Heart right ventricle (tissue), 16 donors: ENCODE results near the gene UBE2E1. TPM values are rescaled to one million over a fixed set of nuclear protein-coding genes. Genes with fewer than 3 reads are reported as not detected.

Experiments used
- ATAC-seq, 8 donors: fragments of 200-7000 bp; cut with Tn5 transposase; one replicate each; pipeline ENCODE4 v1.9.1; 2020; ENCODE audit warnings: mild to moderate bottlenecking in 8 of 8, moderate library complexity in 8 of 8, moderate number of reproducible peaks in 1 of 8
- DNase-seq, 2 donors: peaks; one replicate each; pipeline ENCODE4 v3.0.0-alpha.2; 2020
- H3K27ac ChIP-seq, 10 donors: fragments of 200-600 bp; sonication (generic) in 2 of 10; one replicate each; pipeline versions ENCODE4 v1.5.0 to v1.8.0; 2020 to 2022; ENCODE audit warnings: mild to moderate bottlenecking in 3 of 10
- H3K27me3 ChIP-seq, 7 donors: fragments of 200-600 bp; one replicate each; pipeline ENCODE4 v1.8.0; 2021 to 2022; ENCODE audit warnings: mild to moderate bottlenecking in 2 of 7
- H3K36me3 ChIP-seq, 9 donors: fragments of 200-600 bp; sonication (generic) in 1 of 9; one replicate each; pipeline versions ENCODE4 v1.5.0 to v1.8.0; 2020 to 2022; ENCODE audit warnings: mild to moderate bottlenecking in 2 of 9
- H3K4me1 ChIP-seq, 9 donors: fragments of 200-600 bp; sonication (generic) in 1 of 9; one replicate each; pipeline versions ENCODE4 v1.5.0 to v1.8.0; 2020 to 2022; ENCODE audit warnings: mild to moderate bottlenecking in 4 of 9
- H3K4me3 ChIP-seq, 10 donors: fragments of 200-600 bp; sonication (generic) in 2 of 10; one replicate each; pipeline versions ENCODE4 v1.5.0 to v1.8.0; 2020 to 2022; ENCODE audit warnings: mild to moderate bottlenecking in 7 of 10, moderate library complexity in 2 of 10
- H3K9me3 ChIP-seq, 11 donors: fragments of 200-600 bp in 10 of 11; sonication (generic) in 2 of 11; one replicate each; pipeline versions ENCODE4 v1.5.0 to v1.8.0; 2013 to 2022; ENCODE audit warnings: mild to moderate bottlenecking in 2 of 11, control low read depth in 1 of 11, moderate library complexity in 1 of 11
- CTCF ChIP-seq, 9 donors: fragments of 200-600 bp; sonication (generic) in 2 of 9; IDR thresholded peaks; one replicate each; pipeline versions ENCODE4 v1.5.0 to v1.8.0; 2021 to 2022; ENCODE audit warnings: antibody characterized with exemption in 9 of 9, mild to moderate bottlenecking in 5 of 9, moderate library complexity in 1 of 9
- WGBS, 2 donors: extraction: QIAGEN DNeasy Blood & Tissue Kit; methylation state at CpG; one replicate each; pipeline ENCODE4 v1.1.7; 2013; ENCODE audit warnings: inconsistent platforms in 1 of 2; 5-methylcytosine and 5-hydroxymethylcytosine counted together
- intact Hi-C, 10 donors: fragments of 100-400 bp; cut with DNase I; formaldehyde crosslinking; loops; one replicate each; pipeline versions ENCODE4 v1.11.1 to v1.14.2; 2022
- polyA plus RNA-seq, 2 donors: library from polyadenylated mRNA; stranded (reverse); fragments of 200-250 nt; gene quantifications; one replicate each; pipeline ENCODE4 v1.2.3, GENCODE V29; 2013
- total RNA-seq, 10 donors: library from RNA; stranded (reverse); fragmentation: NEBNext Ultra II Directional in 3 of 10; extraction: Animal tissue kit (Norgen Biotek cat#: 25700) in 3 of 10; gene quantifications; one replicate each; pipeline versions ENCODE4 v1.2.1 to v1.2.4, GENCODE V29; 2021 to 2023
- donor health status: Arrhythmogenic right ventricular cardiomyopathy.
- donor health status: ischemic (EF 13 %, LVEDD 7.1; RV severe dilation, severe dysfunction).
- donor health status: healthy with polysubstance abuse.
- donor health status: DM: no; HTN: yes; CAD: no.
- donor health status: DM: no; HTN: no; CAD: no.
- donor health status: ischemic (EF 25% LVEDD 6.9; RV normal size, moderate dysfunction).
- donor health status: ischemic (EF 25% LVEDD 5.7; RV mildly dilated, moderate dysfunction).
- donor health status: healthy.
- donor health status: DM: yes; HTN: yes; CAD: no.
- donor health status: Ischemic cardiomyopathy.
- donor health status: ischemic (EF 35%, LVEDD 5.7; RV mildly dilated, moderate dysfunction).
- donor health status: nonischemic (EF 11% LVEDD 7.7; RV severe dilation, severe dysfunction).
- donor health status: DM: yes; HTN: yes; CAD: no.
- donor health status: PGD.
- donor health status: ischemic (EF 29% LVEDD 5.4; RV normal size, mild dysfunction).
- donor health status: nonischemic (EF 23%, LVEDD 6.1; RV moderate dilation, normal function).

Gene UBE2E1
- total and polyA plus RNA-seq, 12 donors, result 45.2 to 88.8 (median 64.5) TPM

GRCh38 chr3:23800731-23801130, 5.0 kb upstream of the UBE2E1 start:
- intact Hi-C loops, result loop anchor here in 5 of 10 donors (10.0 kb wide), 3 partner anchors 66 to 616 kb away; partner anchors contain the start of gene UBE2E2 (in 3 of the 5)
- no peaks in the 10 kb centered on the region for H3K36me3 ChIP-seq
- H3K27me3 ChIP-seq, result no peaks in the 10 kb centered on the region
- 58 to 73% methylated on average over 3 of the region's 3 CpGs for WGBS, 2 donors
- H3K4me1 ChIP-seq, result peaks cover 0 to 4% (median 0%) of the 10 kb centered on the region in 9 donors
- H3K9me3 ChIP-seq, result no peaks in the 10 kb centered on the region
- H3K4me3 ChIP-seq, result no peak overlapping the region
- DNase-seq (no peak), ATAC-seq (peak in 7 of 8 donors; percentile 57 to 82 (median 70))
- peak in 7 of 9 donors; percentile 30 to 60 (median 42) for TF ChIP-seq CTCF (IDR thresholded peaks at IDR 0.05)
- H3K27ac ChIP-seq, result no peak overlapping the region

- H3K36me3 ChIP-seq, result peaks cover 0 to 8% (median 0%) of the 10 kb centered on the region in 9 donors
- DNase-seq (no peak), ATAC-seq (no peak)
- H3K27ac ChIP-seq, result no peak overlapping the region
- H3K4me1 ChIP-seq, result peaks cover 3 to 28% (median 26%) of the 10 kb centered on the region in 9 donors
- intact Hi-C loops, result loop anchor here in 5 of 10 donors (10.0 kb wide), 3 partner anchors 70 to 620 kb away; partner anchors contain the start of gene UBE2E2 (in 3 of the 5)
- no peaks in the 10 kb centered on the region for H3K9me3 ChIP-seq
- no peak for TF ChIP-seq CTCF (IDR thresholded peaks at IDR 0.05)
- no peak overlapping the region for H3K4me3 ChIP-seq
- H3K27me3 ChIP-seq, result no peaks in the 10 kb centered on the region
- WGBS, 2 donors, result 84 to 90% methylated on average over 8 of the region's 8 CpGs
These were observed 1.1 kb upstream of the UBE2E1 start for GRCh38 chr3:23804441-23805209.

GRCh38 chr3:23805210-23805632, 534 bp upstream of the UBE2E1 start:
- peaks cover 5 to 33% (median 31%) of the 10 kb centered on the region in 9 donors for H3K4me1 ChIP-seq
- 45 to 49% methylated on average over 7 of the region's 7 CpGs for WGBS, 2 donors
- no peaks in the 10 kb centered on the region for H3K27me3 ChIP-seq
- intact Hi-C loops, result loop anchor here in 5 of 10 donors (10.0 kb wide), 3 partner anchors 70 to 620 kb away; partner anchors contain the start of gene UBE2E2 (in 3 of the 5)
- DNase-seq (no peak), ATAC-seq (no peak)
- H3K36me3 ChIP-seq, result peaks cover 0 to 8% (median 0%) of the 10 kb centered on the region in 9 donors
- H3K9me3 ChIP-seq, result no peaks in the 10 kb centered on the region
- peak overlapping the region in 9 of 10 donors; percentile 34 to 95 (median 91) for H3K27ac ChIP-seq
- peak overlapping the region; percentile 38 to 99 (median 92) for H3K4me3 ChIP-seq
- TF ChIP-seq CTCF (IDR thresholded peaks at IDR 0.05), result no peak

- no peaks in the 10 kb centered on the region for H3K9me3 ChIP-seq
- peak overlapping the region; percentile 85 to 99 (median 92) for H3K4me3 ChIP-seq
- peaks cover 5 to 44% (median 36%) of the 10 kb centered on the region in 9 donors for H3K4me1 ChIP-seq
- WGBS, 2 donors, result 1% methylated on average over 43 to 71 of the region's 71 CpGs
- ATAC-seq, result peak; percentile 30 to 66 (median 36)
- no peaks in the 10 kb centered on the region for H3K27me3 ChIP-seq
- peak overlapping the region; percentile 60 to 95 (median 90) for H3K27ac ChIP-seq
- peaks cover 0 to 13% (median 0%) of the 10 kb centered on the region in 9 donors for H3K36me3 ChIP-seq
- peak; percentile 41 to 45 for DNase-seq
- intact Hi-C loops, result loop anchor here in 5 of 10 donors (10.0 kb wide), 3 partner anchors 72 to 622 kb away; partner anchors contain the start of gene UBE2E2 (in 3 of the 5)
- no peak for TF ChIP-seq CTCF (IDR thresholded peaks at IDR 0.05)
These were observed 1.0 kb downstream of the UBE2E1 start for GRCh38 chr3:23806534-23807423.
